Prostate gland (tissue), 2 donors: Measurements from ENCODE around the gene NDFIP1.

Experiments used
- POLR2AphosphoS5 ChIP-seq: sonication (generic); formaldehyde crosslinking; IDR thresholded peaks from one replicate; pipeline ENCODE4 v1.6.1; 2017; ENCODE audit warnings: antibody characterized with exemption
- TF ChIP-seq, protein P1 (sequence below), 4 experiments: fragments of 200-600 bp in 2 of 4; fragments of 450-650 bp in 2 of 4; sonication (generic) in 2 of 4; IDR thresholded peaks; 1 replicate in 3 of 4; 2 replicates in 1 of 4; pipeline ENCODE4 v1.5.1; 2016 to 2019; ENCODE audit warnings: antibody characterized with exemption in 4 of 4, mild to moderate bottlenecking in 2 of 4, moderate library complexity in 2 of 4

- TF ChIP-seq, protein P1, sequence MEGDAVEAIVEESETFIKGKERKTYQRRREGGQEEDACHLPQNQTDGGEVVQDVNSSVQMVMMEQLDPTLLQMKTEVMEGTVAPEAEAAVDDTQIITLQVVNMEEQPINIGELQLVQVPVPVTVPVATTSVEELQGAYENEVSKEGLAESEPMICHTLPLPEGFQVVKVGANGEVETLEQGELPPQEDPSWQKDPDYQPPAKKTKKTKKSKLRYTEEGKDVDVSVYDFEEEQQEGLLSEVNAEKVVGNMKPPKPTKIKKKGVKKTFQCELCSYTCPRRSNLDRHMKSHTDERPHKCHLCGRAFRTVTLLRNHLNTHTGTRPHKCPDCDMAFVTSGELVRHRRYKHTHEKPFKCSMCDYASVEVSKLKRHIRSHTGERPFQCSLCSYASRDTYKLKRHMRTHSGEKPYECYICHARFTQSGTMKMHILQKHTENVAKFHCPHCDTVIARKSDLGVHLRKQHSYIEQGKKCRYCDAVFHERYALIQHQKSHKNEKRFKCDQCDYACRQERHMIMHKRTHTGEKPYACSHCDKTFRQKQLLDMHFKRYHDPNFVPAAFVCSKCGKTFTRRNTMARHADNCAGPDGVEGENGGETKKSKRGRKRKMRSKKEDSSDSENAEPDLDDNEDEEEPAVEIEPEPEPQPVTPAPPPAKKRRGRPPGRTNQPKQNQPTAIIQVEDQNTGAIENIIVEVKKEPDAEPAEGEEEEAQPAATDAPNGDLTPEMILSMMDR (IDR thresholded peaks at IDR 0.05), result no peak
- TF ChIP-seq POLR2AphosphoS5, result no peak
These were observed 16.8 kb downstream of the NDFIP1 start for GRCh38 chr5:142125378-142125777.
